CD8-positive, alpha-beta memory T cell (primary cell): ENCODE measurements around the gene IRF5. TPM values are rescaled to one million over a fixed set of nuclear protein-coding genes. Genes with fewer than 3 reads are reported as not detected.

ENCODE experiments used
- CTCF ChIA-PET: fragments of 350-600 bp; sonication (Branson Sonifier 250); formaldehyde crosslinking; loops from one replicate; lab custom pipeline; 2021; ENCODE audit warnings: antibody characterized with exemption; lab: Charles Lee
- POLR2A ChIA-PET: fragments of 350-600 bp; sonication (Branson Sonifier 250); formaldehyde crosslinking; loops from one replicate; lab custom pipeline; 2021; ENCODE audit warnings: antibody characterized with exemption; lab: Charles Lee
- DNase-seq, 5 donors: peaks; one replicate each; pipeline versions ENCODE4 v3.0.0 to v3.0.0-alpha.2; 2020 to 2022; ENCODE audit warnings: mixed read lengths in 1 of 5
- H3K27ac ChIP-seq: one replicate; pipeline ENCODE4 v1.7.0; 2013; ENCODE audit warnings: low read depth, mild to moderate bottlenecking, low read length, moderate library complexity
- H3K27me3 ChIP-seq: 2 replicates; pipeline ENCODE4 v1.7.0; 2013; ENCODE audit warnings: low read length, mild to moderate bottlenecking; ENCODE audit not compliant: insufficient read depth, poor library complexity, severe bottlenecking
- H3K36me3 ChIP-seq: 2 replicates; pipeline ENCODE4 v1.7.0; 2013; ENCODE audit warnings: mild to moderate bottlenecking, low read length, moderate library complexity; ENCODE audit not compliant: insufficient read depth
- H3K4me1 ChIP-seq: 2 replicates; pipeline ENCODE4 v1.7.0; 2013; ENCODE audit warnings: mild to moderate bottlenecking, low read length, moderate library complexity; ENCODE audit not compliant: insufficient read depth
- H3K4me3 ChIP-seq: 2 replicates; pipeline ENCODE4 v1.7.0; 2013; ENCODE audit warnings: mild to moderate bottlenecking, low read length
- H3K9me3 ChIP-seq: 2 replicates; pipeline ENCODE4 v1.7.0; 2013; ENCODE audit warnings: mild to moderate bottlenecking, low read length
- H3K27ac Mint-ChIP-seq, 8 donors: one replicate each; pipeline ENCODE4 v1.8.0; 2020 to 2021; ENCODE audit warnings: mixed read lengths in 8 of 8, mild to moderate bottlenecking in 6 of 8, inconsistent platforms in 3 of 8, moderate library complexity in 3 of 8
- H3K27me3 Mint-ChIP-seq, 2 donors: one replicate each; pipeline ENCODE4 v1.8.0; 2020 to 2021; ENCODE audit warnings: mixed read lengths in 2 of 2, mild to moderate bottlenecking in 1 of 2, moderate library complexity in 1 of 2
- H3K36me3 Mint-ChIP-seq, 3 donors: one replicate each; pipeline ENCODE4 v1.8.0; 2020 to 2021; ENCODE audit warnings: mixed read lengths in 3 of 3, inconsistent platforms in 1 of 3, mild to moderate bottlenecking in 1 of 3
- H3K4me1 Mint-ChIP-seq, 3 donors: one replicate each; pipeline ENCODE4 v1.8.0; 2020 to 2021; ENCODE audit warnings: mixed read lengths in 3 of 3, inconsistent platforms in 1 of 3, mild to moderate bottlenecking in 1 of 3
- H3K4me3 Mint-ChIP-seq, 7 donors: one replicate each; pipeline ENCODE4 v1.8.0; 2020 to 2021; ENCODE audit warnings: mixed read lengths in 7 of 7, mild to moderate bottlenecking in 6 of 7, moderate library complexity in 4 of 7, inconsistent platforms in 2 of 7
- H3K9me3 Mint-ChIP-seq, 5 donors: one replicate each; pipeline ENCODE4 v1.8.0; 2020 to 2022; ENCODE audit warnings: mixed read lengths in 5 of 5, mild to moderate bottlenecking in 3 of 5, moderate library complexity in 2 of 5, inconsistent platforms in 1 of 5
- polyA plus RNA-seq: library from polyadenylated mRNA; unstranded; fragments of 300-500 nt; fragmentation: Illumina TruSeq; gene quantifications from one replicate; pipeline ENCODE4 v1.2.3, GENCODE V29; 2021
- total RNA-seq, 2 experiments: library from RNA; stranded (reverse); gene quantifications; one replicate each; pipeline ENCODE4 v1.2.3, GENCODE V29; 2021

IRF5 gene, protein sequence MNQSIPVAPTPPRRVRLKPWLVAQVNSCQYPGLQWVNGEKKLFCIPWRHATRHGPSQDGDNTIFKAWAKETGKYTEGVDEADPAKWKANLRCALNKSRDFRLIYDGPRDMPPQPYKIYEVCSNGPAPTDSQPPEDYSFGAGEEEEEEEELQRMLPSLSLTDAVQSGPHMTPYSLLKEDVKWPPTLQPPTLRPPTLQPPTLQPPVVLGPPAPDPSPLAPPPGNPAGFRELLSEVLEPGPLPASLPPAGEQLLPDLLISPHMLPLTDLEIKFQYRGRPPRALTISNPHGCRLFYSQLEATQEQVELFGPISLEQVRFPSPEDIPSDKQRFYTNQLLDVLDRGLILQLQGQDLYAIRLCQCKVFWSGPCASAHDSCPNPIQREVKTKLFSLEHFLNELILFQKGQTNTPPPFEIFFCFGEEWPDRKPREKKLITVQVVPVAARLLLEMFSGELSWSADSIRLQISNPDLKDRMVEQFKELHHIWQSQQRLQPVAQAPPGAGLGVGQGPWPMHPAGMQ
- 1 to 10 TPM; 7.1 to 7.8 TPM for total RNA-seq
- 15.2 TPM for polyA plus RNA-seq

DNA sequence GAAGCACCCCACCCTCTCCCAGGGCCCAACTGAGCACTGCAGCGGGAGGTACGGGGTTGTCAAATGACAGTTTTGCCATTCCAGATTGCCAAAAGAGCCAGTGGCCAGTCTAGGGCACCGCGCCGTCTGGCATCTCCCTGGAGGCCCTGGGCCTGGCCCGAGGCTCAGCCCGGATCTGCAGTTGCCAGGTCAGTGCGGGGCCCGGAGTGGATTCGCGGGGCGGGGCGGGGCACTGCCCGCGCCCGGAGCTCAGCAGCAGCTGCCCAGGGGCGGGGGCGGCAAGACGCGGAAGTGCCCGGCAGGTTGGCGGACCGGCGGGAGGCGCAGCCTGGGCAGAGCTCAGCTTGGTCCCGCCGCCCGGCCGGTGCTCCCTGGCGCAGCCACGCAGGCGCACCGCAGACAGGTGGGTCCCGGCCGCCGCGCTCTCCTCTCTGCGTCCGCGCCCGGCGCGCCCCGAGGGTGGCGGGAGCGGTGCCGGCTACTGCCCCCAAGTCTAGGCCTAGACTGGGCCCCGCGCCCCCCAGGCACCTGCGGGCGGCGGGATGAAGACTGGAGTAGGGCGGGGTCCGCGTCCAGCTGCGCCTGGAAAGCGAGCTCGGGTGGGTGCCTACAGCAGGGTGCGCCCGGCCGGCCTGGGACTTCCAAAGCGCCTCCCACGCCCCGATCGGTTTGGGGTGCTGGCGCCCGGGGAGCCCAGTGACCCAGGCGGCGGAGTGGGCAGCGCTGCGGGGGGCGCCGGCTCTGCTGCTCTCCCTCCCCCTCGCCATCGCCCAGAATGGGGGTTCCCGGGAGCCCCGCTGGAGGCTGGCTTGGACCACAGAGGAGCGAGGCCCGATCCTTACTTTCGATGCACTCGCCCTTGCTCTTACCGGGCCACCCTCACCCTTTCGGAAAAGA, at the start of gene IRF5:
TSS of gene IRF5 (plus strand) at position 281 of the 897 bp plus-strand sequence. CDS start 4,155 bp downstream, outside the sequence.
- no peaks in the 10 kb centered on the region for H3K36me3 ChIP-seq
- peak within 1 kb of the TSS; percentile 84 to 92 (median 88) for H3K4me3 Mint-ChIP-seq
- peaks cover 15% of the 10 kb centered on the region for H3K4me1 ChIP-seq
- peaks cover 0 to 4% (median 0%) of the 10 kb centered on the region in 3 donors for H3K36me3 Mint-ChIP-seq
- peak within 1 kb of the TSS; percentile 53 for H3K4me3 ChIP-seq
- H3K27ac Mint-ChIP-seq, result peak within 1 kb of the TSS in 7 of 8 donors; percentile 4 to 90 (median 69)
- H3K9me3 Mint-ChIP-seq, result no peaks in the 10 kb centered on the region
- no peaks in the 10 kb centered on the region for H3K9me3 ChIP-seq
- no peak within 1 kb of the TSS for H3K27ac ChIP-seq
- H3K27me3 Mint-ChIP-seq, result peaks cover 9 to 22% of the 10 kb centered on the region in 2 donors
- POLR2A ChIA-PET, result no interaction called here
- peaks cover 14% of the 10 kb centered on the region for H3K27me3 ChIP-seq
- no peak for DNase-seq
- H3K4me1 Mint-ChIP-seq, result peaks cover 34 to 48% (median 36%) of the 10 kb centered on the region in 3 donors
- CTCF ChIA-PET, result no interaction called here

DNA sequence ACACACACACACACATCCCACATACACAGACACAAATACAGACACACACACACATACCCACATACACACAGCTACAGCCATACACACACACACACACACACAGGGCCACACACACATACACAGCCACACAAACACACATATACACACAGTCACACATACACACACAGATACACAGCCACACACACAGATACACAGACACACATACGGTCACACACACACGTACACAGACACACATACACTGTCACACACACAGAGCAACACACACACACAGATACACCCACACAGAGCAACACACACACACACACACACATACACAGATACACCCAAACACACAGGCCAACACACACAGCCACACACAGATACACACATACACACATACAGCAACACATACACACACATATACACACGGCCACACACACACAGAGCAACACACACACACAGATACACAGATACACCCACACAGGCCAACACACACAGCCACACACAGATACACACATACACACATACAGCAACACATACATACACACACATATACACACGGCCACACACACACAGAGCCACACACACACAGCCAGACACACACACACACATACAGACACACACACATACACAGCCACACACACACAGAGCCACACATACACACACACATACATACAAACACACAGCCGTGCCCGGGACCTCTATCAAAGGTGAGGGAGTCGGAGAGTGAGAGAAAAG, 49.5 kb upstream of the IRF5 start:
- H3K9me3 Mint-ChIP-seq, result no peaks in the 10 kb centered on the region
- H3K4me3 Mint-ChIP-seq, result no peak overlapping the region
- H3K27ac Mint-ChIP-seq, result no peak overlapping the region
- no peaks in the 10 kb centered on the region for H3K4me1 ChIP-seq
- no peaks in the 10 kb centered on the region for H3K9me3 ChIP-seq
- no peaks in the 10 kb centered on the region for H3K36me3 Mint-ChIP-seq
- ChIA-PET CTCF (no interaction called here), POLR2A (no interaction called here)
- H3K27me3 Mint-ChIP-seq, result peaks cover 7 to 19% of the 10 kb centered on the region in 2 donors
- H3K27ac ChIP-seq, result no peak overlapping the region
- H3K4me3 ChIP-seq, result no peak overlapping the region
- peaks cover 5 to 12% (median 9%) of the 10 kb centered on the region in 3 donors for H3K4me1 Mint-ChIP-seq
- peaks cover 7% of the 10 kb centered on the region for H3K27me3 ChIP-seq
- peak in 1 of 5 donors; percentile 8 for DNase-seq
- H3K36me3 ChIP-seq, result no peaks in the 10 kb centered on the region

DNA sequence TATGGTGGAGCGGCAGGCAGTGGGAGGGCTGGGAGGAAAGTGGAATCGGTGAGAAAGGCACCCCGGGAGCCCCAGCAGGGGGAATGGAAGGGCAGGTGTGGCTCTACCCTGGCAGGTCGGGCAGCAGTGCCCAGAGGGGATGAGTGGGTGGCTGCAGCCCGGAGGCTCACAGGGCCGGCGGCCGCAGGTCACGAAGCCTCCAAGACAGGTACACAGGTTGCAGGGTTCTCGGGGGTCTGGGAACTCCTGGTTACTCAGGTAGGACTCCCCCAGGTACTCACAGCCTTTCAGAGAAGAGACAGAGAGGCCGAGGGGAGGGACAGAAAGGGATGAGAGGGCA, 49.0 kb upstream of the IRF5 start:
- ChIA-PET CTCF (no interaction called here), POLR2A (no interaction called here)
- Histone ChIP-seq H3K9me3 (no peaks in the 10 kb centered on the region), H3K4me1 (no peaks in the 10 kb centered on the region), H3K4me3 (no peak overlapping the region), H3K27ac (no peak overlapping the region), H3K27me3 (peaks cover 7% of the 10 kb centered on the region), H3K36me3 (no peaks in the 10 kb centered on the region)
- Mint-ChIP-seq H3K27me3 (peaks cover 7 to 19% of the 10 kb centered on the region in 2 donors), H3K4me1 (peaks cover 3 to 6% (median 4%) of the 10 kb centered on the region in 3 donors), H3K4me3 (no peak overlapping the region), H3K27ac (no peak overlapping the region), H3K9me3 (no peaks in the 10 kb centered on the region), H3K36me3 (no peaks in the 10 kb centered on the region)
- peak in 1 of 5 donors; percentile 19 for DNase-seq

DNA sequence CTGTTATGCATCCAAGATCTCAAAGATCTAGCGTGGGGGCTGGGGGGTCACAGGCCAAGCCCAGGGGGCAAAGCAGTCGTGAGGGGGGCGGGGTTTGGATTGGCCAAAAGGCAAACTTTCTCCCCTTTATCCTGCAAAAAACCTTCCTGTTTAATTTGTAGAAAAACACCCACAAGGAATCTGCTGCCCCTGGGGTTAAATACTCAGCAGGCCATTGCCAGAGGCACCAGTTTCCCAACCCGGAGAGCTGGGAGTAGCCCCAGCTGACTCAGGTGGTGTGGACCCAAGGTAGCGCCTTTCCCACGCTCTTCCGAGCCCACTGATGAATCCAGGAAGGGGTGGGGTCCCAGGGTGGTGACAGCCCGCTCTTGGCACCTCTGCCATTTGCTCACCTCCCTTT, 48.6 kb upstream of the IRF5 start:
- H3K9me3 ChIP-seq, result no peaks in the 10 kb centered on the region
- Mint-ChIP-seq H3K36me3 (no peaks in the 10 kb centered on the region), H3K9me3 (no peaks in the 10 kb centered on the region), H3K27me3 (peaks cover 7 to 19% of the 10 kb centered on the region in 2 donors), H3K4me1 (peaks cover 3 to 4% (median 4%) of the 10 kb centered on the region in 3 donors), H3K4me3 (no peak overlapping the region), H3K27ac (no peak overlapping the region)
- ChIA-PET CTCF (no interaction called here), POLR2A (no interaction called here)
- no peaks in the 10 kb centered on the region for H3K36me3 ChIP-seq
- no peak overlapping the region for H3K4me3 ChIP-seq
- H3K27ac ChIP-seq, result no peak overlapping the region
- DNase-seq, result peak in 1 of 5 donors; percentile 20
- H3K4me1 ChIP-seq, result no peaks in the 10 kb centered on the region
- peaks cover 7% of the 10 kb centered on the region for H3K27me3 ChIP-seq

DNA sequence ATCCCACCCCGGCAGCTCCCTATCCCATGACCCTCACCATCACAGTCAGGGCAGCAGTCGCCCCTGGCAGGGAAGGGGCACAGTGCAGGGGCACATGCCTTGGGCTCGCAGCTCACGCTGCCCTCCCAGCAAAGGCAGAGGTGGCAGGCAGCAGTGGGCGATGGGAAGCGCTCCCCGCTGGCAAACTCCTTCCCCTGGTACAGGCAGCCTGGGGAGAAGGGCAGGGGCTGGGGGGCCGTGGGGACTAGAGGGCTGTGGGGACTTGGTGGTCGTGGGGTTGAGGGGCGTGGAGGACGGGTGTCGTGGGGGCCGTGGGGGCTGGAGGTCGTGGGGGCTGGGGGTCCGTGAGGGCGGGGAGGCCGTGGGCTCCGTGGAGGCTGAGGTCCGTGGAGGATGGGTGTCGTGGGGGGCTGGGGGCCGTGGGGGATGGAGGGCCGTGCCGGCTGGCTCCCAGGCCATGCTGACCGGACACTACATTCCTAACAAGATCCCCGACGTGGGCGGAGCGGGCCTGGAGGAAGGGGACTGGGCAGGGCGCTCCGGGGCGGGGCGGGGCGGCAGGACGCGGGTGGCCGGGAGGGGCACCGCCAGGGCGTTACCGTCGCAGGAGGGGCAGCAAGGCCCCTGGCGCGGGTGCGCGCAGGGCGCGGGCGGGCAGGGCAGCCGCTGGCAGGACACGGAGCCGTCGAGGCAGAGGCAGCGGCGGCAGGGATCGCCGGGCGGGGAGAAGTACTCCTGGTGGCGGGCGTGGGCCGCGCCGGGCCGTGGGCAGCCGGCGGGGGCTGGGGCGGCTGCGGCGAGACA, 47.2 kb upstream of the IRF5 start:
- no peak overlapping the region for H3K27ac Mint-ChIP-seq
- Histone ChIP-seq H3K4me3 (no peak overlapping the region), H3K36me3 (no peaks in the 10 kb centered on the region), H3K27me3 (peaks cover 7% of the 10 kb centered on the region), H3K4me1 (no peaks in the 10 kb centered on the region), H3K9me3 (no peaks in the 10 kb centered on the region), H3K27ac (no peak overlapping the region)
- H3K36me3 Mint-ChIP-seq, result no peaks in the 10 kb centered on the region
- H3K4me1 Mint-ChIP-seq, result peaks cover 3 to 4% (median 3%) of the 10 kb centered on the region in 3 donors
- peak overlapping the region in 3 of 7 donors; percentile 27 to 47 (median 44) for H3K4me3 Mint-ChIP-seq
- H3K27me3 Mint-ChIP-seq, result peaks cover 5 to 19% of the 10 kb centered on the region in 2 donors
- CTCF ChIA-PET, result no interaction called here
- POLR2A ChIA-PET, result no interaction called here
- DNase-seq, result peak in 1 of 5 donors; percentile 41
- H3K9me3 Mint-ChIP-seq, result no peaks in the 10 kb centered on the region

DNA sequence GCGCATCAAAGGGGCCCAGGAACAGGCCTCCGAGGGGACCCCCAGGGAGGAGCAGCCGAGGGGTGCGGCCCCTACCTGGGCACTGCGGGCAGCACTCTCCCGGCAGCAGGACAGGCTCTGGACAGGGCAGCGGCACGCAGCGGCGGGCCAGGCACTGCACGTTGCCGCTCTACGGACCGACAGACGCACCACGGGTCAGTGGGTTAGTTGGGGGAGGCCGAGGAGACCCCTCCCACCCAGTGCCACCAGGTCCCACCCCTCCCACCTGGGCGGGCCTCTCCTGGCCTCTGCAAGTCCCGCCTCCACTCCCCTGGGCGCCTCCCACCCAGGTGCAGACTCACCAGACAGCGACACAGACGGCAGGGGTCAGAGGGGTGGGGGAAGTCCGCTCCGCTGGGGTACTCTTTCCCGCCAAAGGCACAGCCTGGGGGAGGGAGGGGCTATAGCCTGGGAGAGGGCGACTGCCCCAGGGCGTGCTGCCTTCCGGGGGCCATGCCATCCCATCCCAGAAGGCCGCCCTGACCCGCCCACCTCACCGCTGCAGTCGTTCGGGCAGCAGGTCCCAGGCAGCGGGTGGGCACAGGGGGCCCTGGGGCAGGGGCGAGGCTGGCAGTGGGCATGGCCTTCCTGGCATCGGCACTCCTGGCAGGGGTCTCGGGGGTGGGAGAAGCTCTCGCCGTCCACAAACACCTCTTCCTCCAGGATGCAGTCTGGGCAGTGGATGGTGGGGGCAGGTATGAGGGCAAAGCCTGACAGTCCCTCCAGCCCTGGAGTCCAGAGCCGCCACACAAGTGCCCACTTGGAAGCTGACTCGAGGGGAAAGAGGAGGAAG, 46.4 kb upstream of the IRF5 start:
- DNase-seq, result peak in 1 of 5 donors; percentile 52
- Histone ChIP-seq H3K27me3 (peaks cover 7% of the 10 kb centered on the region), H3K4me3 (no peak overlapping the region), H3K4me1 (no peaks in the 10 kb centered on the region), H3K9me3 (no peaks in the 10 kb centered on the region), H3K36me3 (no peaks in the 10 kb centered on the region), H3K27ac (no peak overlapping the region)
- H3K36me3 Mint-ChIP-seq, result no peaks in the 10 kb centered on the region
- POLR2A ChIA-PET, result no interaction called here
- no peaks in the 10 kb centered on the region for H3K9me3 Mint-ChIP-seq
- CTCF ChIA-PET, result no interaction called here
- H3K27ac Mint-ChIP-seq, result no peak overlapping the region
- H3K4me3 Mint-ChIP-seq, result peak overlapping the region in 3 of 7 donors; percentile 27 to 38 (median 27)
- H3K4me1 Mint-ChIP-seq, result peaks cover 3 to 4% (median 3%) of the 10 kb centered on the region in 3 donors
- peaks cover 5 to 14% of the 10 kb centered on the region in 2 donors for H3K27me3 Mint-ChIP-seq
